ENCODE measurements around the gene TM9SF4. TPM values are rescaled to one million over a fixed set of nuclear protein-coding genes. Genes with fewer than 3 reads are reported as not detected.

The TM9SF4 gene
- polyA plus RNA-seq, 4 donors = 10.5 to 85.8 (median 20.2) TPM

- no peaks in the 10 kb centered on the region for H3K27me3 ChIP-seq (ENCODE audit: control insufficient read depth in 3 of 3, insufficient read depth in 3 of 3, low read length in 3 of 3)
- peak overlapping the region; percentile 93 to 99 (median 99) for H3K4me3 ChIP-seq (ENCODE audit: low read depth in 1 of 3, low read length in 3 of 3)
- FAIRE-seq = no peak
- peaks cover 0 to 61% (median 3%) of the 10 kb centered on the region in 3 donors for H3K36me3 ChIP-seq (ENCODE audit: control insufficient read depth in 3 of 3, insufficient read depth in 2 of 3, low read depth in 1 of 3, low read length in 3 of 3)
- peak overlapping the region; percentile 62 to 97 (median 75) for H3K27ac ChIP-seq (ENCODE audit: low read depth in 1 of 3, low read length in 2 of 3)
- 27 to 52% (median 47%) methylated on average over 13 of the region's 13 CpGs for WGBS, 3 donors
- no peak for DNase-seq
- H3K9me3 ChIP-seq (ENCODE audit: control insufficient read depth in 2 of 2, insufficient read depth in 1 of 2, low read depth in 1 of 2, low read length in 1 of 2) = no peaks in the 10 kb centered on the region
- H3K4me1 ChIP-seq (ENCODE audit: control insufficient read depth in 3 of 3, insufficient read depth in 2 of 3, low read depth in 1 of 3, low read length in 2 of 3) = peaks cover 7 to 31% (median 8%) of the 10 kb centered on the region in 3 donors
These were observed 99.1 kb downstream of the TM9SF4 start for GRCh38 chr20:32208499-32209154.

- DNase-seq (peak in 1 of 2 donors; percentile 22), FAIRE-seq (no peak)
- Histone ChIP-seq H3K4me1 (ENCODE audit: control insufficient read depth in 3 of 3, insufficient read depth in 2 of 3, low read depth in 1 of 3, low read length in 2 of 3) (peaks cover 4 to 32% (median 8%) of the 10 kb centered on the region in 3 donors), H3K9me3 (ENCODE audit: control insufficient read depth in 2 of 2, insufficient read depth in 1 of 2, low read depth in 1 of 2, low read length in 1 of 2) (no peaks in the 10 kb centered on the region), H3K36me3 (ENCODE audit: control insufficient read depth in 3 of 3, insufficient read depth in 2 of 3, low read depth in 1 of 3, low read length in 3 of 3) (peaks cover 0 to 66% (median 3%) of the 10 kb centered on the region in 3 donors), H3K27ac (ENCODE audit: low read depth in 1 of 3, low read length in 2 of 3) (peak overlapping the region in 2 of 3 donors; percentile 6 to 97), H3K27me3 (ENCODE audit: control insufficient read depth in 3 of 3, insufficient read depth in 3 of 3, low read length in 3 of 3) (no peaks in the 10 kb centered on the region), H3K4me3 (ENCODE audit: low read depth in 1 of 3, low read length in 3 of 3) (peak overlapping the region in 1 of 3 donors; percentile 99)
- 48 to 73% (median 59%) methylated on average over 9 of the region's 9 CpGs for WGBS, 3 donors
These were observed 100.5 kb downstream of the TM9SF4 start for GRCh38 chr20:32209850-32210605.

- FAIRE-seq = no peak
- H3K4me3 ChIP-seq (ENCODE audit: low read depth in 1 of 3, low read length in 3 of 3) = no peak overlapping the region
- peaks cover 8 to 67% (median 14%) of the 10 kb centered on the region in 3 donors for H3K4me1 ChIP-seq (ENCODE audit: control insufficient read depth in 3 of 3, insufficient read depth in 2 of 3, low read depth in 1 of 3, low read length in 2 of 3)
- H3K27me3 ChIP-seq (ENCODE audit: control insufficient read depth in 3 of 3, insufficient read depth in 3 of 3, low read length in 3 of 3) = no peaks in the 10 kb centered on the region
- no peaks in the 10 kb centered on the region for H3K9me3 ChIP-seq (ENCODE audit: control insufficient read depth in 2 of 2, insufficient read depth in 1 of 2, low read depth in 1 of 2, low read length in 1 of 2)
- 13 to 63% (median 45%) methylated on average over 1 of the region's 1 CpG for WGBS, 3 donors
- H3K27ac ChIP-seq (ENCODE audit: low read depth in 1 of 3, low read length in 2 of 3) = peak overlapping the region in 1 of 3 donors; percentile 93
- H3K36me3 ChIP-seq (ENCODE audit: control insufficient read depth in 3 of 3, insufficient read depth in 2 of 3, low read depth in 1 of 3, low read length in 3 of 3) = peaks cover 0 to 72% (median 15%) of the 10 kb centered on the region in 3 donors
- peak in 1 of 2 donors; percentile 65 for DNase-seq
These were observed 104.4 kb downstream of the TM9SF4 start for GRCh38 chr20:32213870-32214269.

- Histone ChIP-seq H3K27ac (ENCODE audit: low read depth in 1 of 3, low read length in 2 of 3) (peak overlapping the region in 2 of 3 donors; percentile 82 to 93), H3K4me3 (ENCODE audit: low read depth in 1 of 3, low read length in 3 of 3) (no peak overlapping the region), H3K36me3 (ENCODE audit: control insufficient read depth in 3 of 3, insufficient read depth in 2 of 3, low read depth in 1 of 3, low read length in 3 of 3) (peaks cover 0 to 67% (median 15%) of the 10 kb centered on the region in 3 donors), H3K9me3 (ENCODE audit: control insufficient read depth in 2 of 2, insufficient read depth in 1 of 2, low read depth in 1 of 2, low read length in 1 of 2) (no peaks in the 10 kb centered on the region), H3K27me3 (ENCODE audit: control insufficient read depth in 3 of 3, insufficient read depth in 3 of 3, low read length in 3 of 3) (no peaks in the 10 kb centered on the region), H3K4me1 (ENCODE audit: control insufficient read depth in 3 of 3, insufficient read depth in 2 of 3, low read depth in 1 of 3, low read length in 2 of 3) (peaks cover 8 to 57% (median 13%) of the 10 kb centered on the region in 3 donors)
- 63 to 81% (median 77%) methylated on average over 8 of the region's 8 CpGs for WGBS, 3 donors
- FAIRE-seq = no peak
- DNase-seq = no peak
These were observed 105.6 kb downstream of the TM9SF4 start for GRCh38 chr20:32215147-32215546.

- peaks cover 0 to 68% (median 15%) of the 10 kb centered on the region in 3 donors for H3K36me3 ChIP-seq (ENCODE audit: control insufficient read depth in 3 of 3, insufficient read depth in 2 of 3, low read depth in 1 of 3, low read length in 3 of 3)
- DNase-seq = no peak
- no peak overlapping the region for H3K4me3 ChIP-seq (ENCODE audit: low read depth in 1 of 3, low read length in 3 of 3)
- FAIRE-seq = no peak
- H3K9me3 ChIP-seq (ENCODE audit: control insufficient read depth in 2 of 2, insufficient read depth in 1 of 2, low read depth in 1 of 2, low read length in 1 of 2) = no peaks in the 10 kb centered on the region
- H3K27ac ChIP-seq (ENCODE audit: low read depth in 1 of 3, low read length in 2 of 3) = peak overlapping the region; percentile 76 to 93 (median 82)
- no peaks in the 10 kb centered on the region for H3K27me3 ChIP-seq (ENCODE audit: control insufficient read depth in 3 of 3, insufficient read depth in 3 of 3, low read length in 3 of 3)
- H3K4me1 ChIP-seq (ENCODE audit: control insufficient read depth in 3 of 3, insufficient read depth in 2 of 3, low read depth in 1 of 3, low read length in 2 of 3) = peaks cover 8 to 58% (median 13%) of the 10 kb centered on the region in 3 donors
- WGBS, 3 donors = 95 to 96% (median 96%) methylated on average over 3 of the region's 3 CpGs
These were observed 106.2 kb downstream of the TM9SF4 start for GRCh38 chr20:32215729-32216128.

DNA sequence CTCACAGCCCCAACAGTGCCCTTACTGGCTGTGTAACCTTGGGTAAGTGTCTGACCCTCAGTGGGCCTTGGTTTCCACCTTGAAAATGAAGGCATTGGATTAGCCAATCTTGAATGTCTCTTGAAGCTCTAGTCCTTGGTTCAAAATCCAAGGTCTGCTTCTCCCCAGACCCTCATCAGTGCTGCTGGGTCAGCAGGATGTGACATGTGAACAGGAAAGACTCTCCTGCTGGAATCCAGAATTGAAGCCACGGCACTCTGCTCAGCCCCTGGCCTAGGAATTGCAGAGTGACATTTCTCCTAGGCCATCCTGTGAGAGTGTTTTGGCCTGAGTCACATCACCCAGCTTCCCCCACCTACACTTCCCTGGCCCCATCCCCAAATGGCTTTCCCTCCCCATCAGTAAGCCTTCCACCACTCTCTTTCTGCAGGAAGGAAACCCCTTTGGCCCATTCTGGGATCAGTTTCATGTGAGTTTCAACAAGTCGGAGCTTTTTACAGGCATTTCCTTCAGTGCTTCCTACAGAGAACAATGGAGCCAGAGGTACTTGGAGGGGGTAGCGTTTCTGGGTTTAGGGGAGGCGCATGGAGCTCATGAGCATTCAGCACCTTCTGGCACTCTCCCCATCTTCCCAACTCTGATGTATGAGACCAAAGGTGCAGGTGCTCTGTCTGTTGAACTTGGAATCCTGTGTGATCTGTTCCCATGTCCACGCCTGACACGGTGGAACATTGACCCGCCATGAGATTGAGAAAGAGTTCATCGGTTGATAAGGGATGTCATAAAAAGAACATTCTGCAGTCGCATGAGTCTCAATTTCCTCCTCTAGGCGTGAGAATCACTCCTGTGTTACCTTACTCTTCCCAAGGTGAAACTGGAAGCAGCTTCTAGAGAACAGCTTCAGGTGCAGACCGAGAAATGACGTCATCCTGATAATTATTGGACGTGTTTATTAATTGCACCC lies 106.9 kb downstream of the TM9SF4 start:
- peaks cover 0 to 70% (median 15%) of the 10 kb centered on the region in 3 donors for H3K36me3 ChIP-seq (ENCODE audit: control insufficient read depth in 3 of 3, insufficient read depth in 2 of 3, low read depth in 1 of 3, low read length in 3 of 3)
- peak overlapping the region; percentile 82 to 93 (median 85) for H3K27ac ChIP-seq (ENCODE audit: low read depth in 1 of 3, low read length in 2 of 3)
- DNase-seq (peak; percentile 96 to 99), FAIRE-seq (no peak)
- H3K27me3 ChIP-seq (ENCODE audit: control insufficient read depth in 3 of 3, insufficient read depth in 3 of 3, low read length in 3 of 3) = no peaks in the 10 kb centered on the region
- 22 to 63% (median 44%) methylated on average over 13 of the region's 13 CpGs for WGBS, 3 donors
- H3K9me3 ChIP-seq (ENCODE audit: control insufficient read depth in 2 of 2, insufficient read depth in 1 of 2, low read depth in 1 of 2, low read length in 1 of 2) = no peaks in the 10 kb centered on the region
- no peak overlapping the region for H3K4me3 ChIP-seq (ENCODE audit: low read depth in 1 of 3, low read length in 3 of 3)
- peaks cover 8 to 59% (median 11%) of the 10 kb centered on the region in 3 donors for H3K4me1 ChIP-seq (ENCODE audit: control insufficient read depth in 3 of 3, insufficient read depth in 2 of 3, low read depth in 1 of 3, low read length in 2 of 3)
